H1 (cell line): ENCODE data around the gene MTCH1. TPM values are rescaled to one million over a fixed set of nuclear protein-coding genes. Genes with fewer than 3 reads are reported as not detected.
A peak's percentile ranks its signal among the peaks of the same experiment; 100 is the strongest.

ENCODE experiments used
- CTCF ChIA-PET: fragments of 300-600 bp; sonication (Branson Sonifier 250); formaldehyde crosslinking; loops from one replicate; lab custom pipeline; 2021; ENCODE audit not compliant: partially characterized antibody; lab: Charles Lee
- POLR2A ChIA-PET: fragments of 300-600 bp; sonication (Branson Sonifier 250); formaldehyde crosslinking; loops from one replicate; lab custom pipeline; 2021; ENCODE audit warnings: inconsistent platforms; ENCODE audit not compliant: partially characterized antibody; lab: Charles Lee
- DNase-seq, 2 experiments: peaks; one replicate each; pipeline versions ENCODE4 v3.0.0 to v3.0.0-alpha.2; 2010 to 2022; ENCODE audit warnings: low spot score in 2 of 2, low read depth in 1 of 2, mixed read lengths in 1 of 2
- FAIRE-seq: peaks from 2 replicates; lab custom pipeline; 2011; peaks lifted over from hg19 to GRCh38; lab: Jason Lieb, UNC
- H2AFZ ChIP-seq: 2 replicates; pipeline ENCODE4 v1.8.1; 2012; ENCODE audit warnings: low read length, inconsistent platforms
- H2AK5ac ChIP-seq: 2 replicates; pipeline ENCODE4 v1.6.1; 2013; ENCODE audit warnings: low read depth, low read length
- H2BK120ac ChIP-seq: replicated peaks from 2 replicates; pipeline ENCODE3; 2013; ENCODE audit warnings: low read depth, low read length, inconsistent platforms
- H2BK12ac ChIP-seq: 2 replicates; pipeline ENCODE4 v1.6.1; 2013; ENCODE audit warnings: low read depth, low read length
- H2BK15ac ChIP-seq: 2 replicates; pipeline ENCODE4 v1.6.1; 2013; ENCODE audit warnings: low read length
- H2BK20ac ChIP-seq: 2 replicates; pipeline ENCODE4 v1.6.1; 2013; ENCODE audit warnings: low read length
- H2BK5ac ChIP-seq: 2 replicates; pipeline ENCODE4 v1.6.1; 2013; ENCODE audit warnings: low read depth, low read length
- H3K14ac ChIP-seq: 2 replicates; pipeline ENCODE4 v1.6.1; 2013; ENCODE audit warnings: inconsistent platforms; ENCODE audit not compliant: insufficient read length
- H3K18ac ChIP-seq: 2 replicates; pipeline ENCODE4 v1.6.1; 2013; ENCODE audit warnings: low read length; ENCODE audit errors: extremely low read depth
- H3K23ac ChIP-seq: 2 replicates; pipeline ENCODE4 v1.6.1; 2013; ENCODE audit warnings: inconsistent platforms; ENCODE audit not compliant: insufficient read length
- H3K23me2 ChIP-seq: 2 replicates; pipeline ENCODE4 v1.6.1; 2013; ENCODE audit warnings: low read depth, low read length
- H3K27ac ChIP-seq: 2 replicates; pipeline ENCODE4 v1.6.1; 2011; ENCODE audit warnings: low read depth, low read length, inconsistent platforms
- H3K27me3 ChIP-seq, 4 experiments: replicated peaks in 1 of 4; 1 replicate in 1 of 4; 2 replicates in 3 of 4; pipeline versions ENCODE4 v1.6.1 to v1.8.1; 2011 to 2013; ENCODE audit warnings: low read length in 3 of 4, mild to moderate bottlenecking in 3 of 4, inconsistent platforms in 2 of 4, mixed read lengths in 2 of 4, moderate library complexity in 1 of 4; ENCODE audit not compliant: control insufficient read depth in 3 of 4, insufficient read depth in 3 of 4; ENCODE audit errors: extremely low read depth in 1 of 4
- H3K36me3 ChIP-seq, 4 experiments: 2 replicates each; pipeline versions ENCODE4 v1.6.1 to v1.8.1; 2011 to 2013; ENCODE audit warnings: mild to moderate bottlenecking in 4 of 4, low read length in 3 of 4, moderate library complexity in 2 of 4, control low read depth in 1 of 4, inconsistent platforms in 1 of 4; ENCODE audit not compliant: insufficient read depth in 4 of 4, control insufficient read depth in 2 of 4
- H3K4ac ChIP-seq: replicated peaks from 2 replicates; pipeline ENCODE3; 2013; ENCODE audit warnings: low read length, low read depth, mixed read lengths, inconsistent platforms; ENCODE audit not compliant: insufficient read length
- H3K4me1 ChIP-seq, 4 experiments: replicated peaks in 1 of 4; 1 replicate in 1 of 4; 2 replicates in 3 of 4; pipeline versions ENCODE4 v1.6.1 to v1.8.1; 2011 to 2013; ENCODE audit warnings: low read length in 3 of 4, inconsistent platforms in 2 of 4, mixed read lengths in 1 of 4; ENCODE audit not compliant: insufficient read depth in 4 of 4, control insufficient read depth in 3 of 4
- H3K4me2 ChIP-seq, 2 experiments: 2 replicates each; pipeline versions ENCODE4 v1.6.1 to v1.8.1; 2011 to 2013; ENCODE audit warnings: low read depth in 2 of 2, low read length in 2 of 2, control low read depth in 1 of 2, inconsistent platforms in 1 of 2, mild to moderate bottlenecking in 1 of 2; ENCODE audit not compliant: insufficient read depth in 1 of 2
- H3K4me3 ChIP-seq, 4 experiments: fragments of 200-600, 300-600 bp in 1 of 4; sonication (generic), shearing (Covaris generic), sonication (Bioruptor Twin) in 1 of 4; 2 replicates each; pipeline versions ENCODE4 v1.5.1 to v1.8.1; 2011 to 2016; ENCODE audit warnings: low read length in 4 of 4, low read depth in 3 of 4, control low read depth in 2 of 4, inconsistent platforms in 2 of 4, mild to moderate bottlenecking in 2 of 4, mixed read lengths in 1 of 4, moderate library complexity in 1 of 4; ENCODE audit not compliant: insufficient read depth in 2 of 4; ENCODE audit errors: extremely low read depth in 1 of 4
- H3K56ac ChIP-seq: replicated peaks from 2 replicates; pipeline ENCODE3; 2013; ENCODE audit warnings: low read depth, mild to moderate bottlenecking, mixed read lengths, low read length, inconsistent platforms; ENCODE audit not compliant: insufficient read length
- H3K79me1 ChIP-seq: 2 replicates; pipeline ENCODE4 v1.6.1; 2013; ENCODE audit warnings: low read depth, low read length, control low read depth
- H3K79me2 ChIP-seq, 2 experiments: 2 replicates each; pipeline versions ENCODE4 v1.6.1 to v1.8.1; 2012 to 2013; ENCODE audit warnings: low read length in 2 of 2, mild to moderate bottlenecking in 2 of 2, inconsistent platforms in 1 of 2; ENCODE audit not compliant: insufficient read depth in 2 of 2, control insufficient read depth in 1 of 2
- H3K9ac ChIP-seq, 4 experiments: replicated peaks in 1 of 4; 1 replicate in 1 of 4; 2 replicates in 3 of 4; pipeline versions ENCODE4 v1.6.1 to v1.8.1; 2011 to 2013; ENCODE audit warnings: low read depth in 3 of 4, low read length in 3 of 4, control low read depth in 2 of 4, mild to moderate bottlenecking in 2 of 4, moderate library complexity in 2 of 4, inconsistent platforms in 1 of 4; ENCODE audit errors: extremely low read depth in 1 of 4
- H3K9me3 ChIP-seq, 2 experiments: 2 replicates each; pipeline versions ENCODE4 v1.6.1 to v1.8.1; 2012 to 2013; ENCODE audit warnings: mild to moderate bottlenecking in 2 of 2, moderate library complexity in 2 of 2, control low read depth in 1 of 2, inconsistent platforms in 1 of 2, low read depth in 1 of 2, low read length in 1 of 2, mixed read lengths in 1 of 2; ENCODE audit not compliant: insufficient read depth in 2 of 2
- H4K20me1 ChIP-seq, 2 experiments: replicated peaks in 1 of 2; 2 replicates each; pipeline versions ENCODE3 to v1.8.1; 2011 to 2013; ENCODE audit warnings: inconsistent platforms in 2 of 2, low read length in 2 of 2, mild to moderate bottlenecking in 1 of 2; ENCODE audit not compliant: insufficient read depth in 2 of 2, control insufficient read depth in 1 of 2
- H4K5ac ChIP-seq: 2 replicates; pipeline ENCODE4 v1.6.1; 2013; ENCODE audit warnings: low read length, low read depth, mixed read lengths, inconsistent platforms; ENCODE audit not compliant: insufficient read length
- H4K8ac ChIP-seq: 2 replicates; pipeline ENCODE4 v1.8.0; 2013; ENCODE audit warnings: mild to moderate bottlenecking, moderate library complexity, low read length, inconsistent platforms; ENCODE audit not compliant: insufficient read depth; ENCODE audit errors: extremely low read depth
- H4K91ac ChIP-seq: replicated peaks from 2 replicates; pipeline ENCODE3; 2013; ENCODE audit warnings: low read length, mixed read lengths, inconsistent platforms; ENCODE audit not compliant: insufficient read length
- ATF3 ChIP-seq: IDR thresholded peaks from 2 replicates; pipeline ENCODE4 v1.6.1; 2011; ENCODE audit warnings: low read depth, mild to moderate bottlenecking, low read length; ENCODE audit not compliant: insufficient read depth
- TEAD4 ChIP-seq: IDR thresholded peaks from 2 replicates; pipeline ENCODE4 v1.6.1; 2012; ENCODE audit warnings: low read depth, low read length, inconsistent platforms, mixed read lengths
- ZNF274 ChIP-seq: IDR thresholded peaks from 2 replicates; pipeline ENCODE4 v1.7.0; 2012; ENCODE audit warnings: low read length, borderline replicate concordance; ENCODE audit errors: extremely low read depth
- WGBS, 2 experiments: shearing (Covaris generic) in 1 of 2; methylation state at CpG; one replicate each; pipeline versions ENCODE4 v1.1.6 to v1.1.7; 2013 to 2015; ENCODE audit warnings: low lambda C conversion rate in 2 of 2, mixed read lengths in 2 of 2, inconsistent platforms in 1 of 2, low coverage in 1 of 2, missing lambda C conversion rate in 1 of 2; ENCODE audit not compliant: insufficient replicate concordance in 2 of 2, insufficient coverage in 1 of 2, insufficient read length in 1 of 2; ENCODE audit errors: extremely low coverage in 1 of 2, missing lambda C conversion rate in 1 of 2; 5-methylcytosine and 5-hydroxymethylcytosine counted together
- polyA plus RNA-seq, 7 experiments: library from polyadenylated mRNA; depleted of rRNA in 3 of 7; stranded (reverse) in 5 of 7; unstranded in 2 of 7; fragments of >200 nt in 5 of 7; fragments of 200-250 nt in 2 of 7; gene quantifications; 1 replicate in 5 of 7; 2 replicates in 1 of 7; 4 replicates in 1 of 7; pipeline versions ENCODE4 v1.2.1 to v1.2.3, GENCODE V29; 2011 to 2013; ENCODE audit warnings: missing spikeins in 2 of 7, mixed read lengths in 2 of 7
- total RNA-seq: library from RNA; stranded (reverse); fragmentation: NEBNext Ultra II Directional; extraction: Animal tissue kit (Norgen Biotek cat#: 25700); gene quantifications from 2 replicates; pipeline ENCODE4 v1.2.1, GENCODE V29; 2021

MTCH1 gene
- total and polyA plus RNA-seq, 2 of the 8 experiments (the other 6 are each of a cell fraction or from before 2014, with no cell fraction given): 169 to 214 TPM

DNA sequence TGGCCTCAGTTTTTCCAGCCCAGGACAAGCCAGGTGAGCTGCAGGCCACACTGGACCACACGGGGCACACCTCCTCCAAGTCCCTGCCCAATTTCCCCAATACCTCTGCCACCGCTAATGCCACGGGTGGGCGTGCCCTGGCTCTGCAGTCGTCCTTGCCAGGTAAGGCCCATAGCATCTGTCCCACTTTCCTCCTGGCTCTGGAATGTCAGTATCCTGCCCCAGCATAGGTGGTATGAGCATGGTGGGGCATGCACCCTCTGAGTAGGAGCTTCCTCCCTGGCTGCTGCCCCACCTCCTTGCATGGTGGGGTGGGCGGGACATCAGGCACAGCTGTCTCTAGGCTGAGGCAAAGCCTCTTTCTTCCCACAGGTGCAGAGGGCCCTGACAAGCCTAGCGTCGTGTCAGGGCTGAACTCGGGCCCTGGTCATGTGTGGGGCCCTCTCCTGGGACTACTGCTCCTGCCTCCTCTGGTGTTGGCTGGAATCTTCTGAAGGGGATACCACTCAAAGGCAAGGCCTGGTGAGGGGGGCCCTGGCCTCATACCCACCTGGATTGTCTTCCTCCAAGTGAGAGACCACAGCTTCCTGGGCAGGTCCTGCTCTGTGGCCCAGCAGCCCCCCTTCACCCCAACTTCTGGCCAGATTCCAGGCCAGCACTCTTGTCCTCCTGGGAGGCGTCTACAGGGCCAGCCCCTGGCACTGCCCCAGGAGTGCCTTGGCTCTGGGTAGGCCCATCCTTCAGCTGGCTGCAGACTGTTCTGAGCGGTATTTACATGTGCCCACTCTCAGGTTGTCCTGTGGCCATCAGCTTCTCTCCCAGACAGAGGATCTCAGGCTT, 22.3 kb downstream of the MTCH1 start:
- Histone ChIP-seq H3K27me3 (no peaks in the 10 kb centered on the region), H2AFZ (no peak overlapping the region; the same call in 1 of the 2 replicates), H2BK120ac (no peak overlapping the region), H3K14ac (no peak overlapping the region), H3K4me2 (0 out of 4 replicates have a peak overlapping the region, but pooled peaks of 1 of the 2 experiments have one; percentile 10), H3K23me2 (no peaks in the 10 kb centered on the region), H4K5ac (no peak overlapping the region), H3K36me3 (peaks cover 0 to 15% (median 9%) of the 10 kb centered on the region in 4 experiments; a peak in 6 of 8 replicates), H4K8ac (peak overlapping the region; percentile 57), H3K18ac (no peak overlapping the region), H2BK15ac (0 out of 2 replicates have a peak overlapping the region, but pooled peaks have one; percentile 36), H2BK12ac (peak overlapping the region; percentile 30; the same call in 1 of the 2 replicates), H3K9ac (no peak overlapping the region; a peak in 3 of 7 replicates), H3K9me3 (no peaks in the 10 kb centered on the region), H3K27ac (no peak overlapping the region; the same call in 1 of the 2 replicates), H4K20me1 (peaks cover 0 to 4% of the 10 kb centered on the region in 2 experiments), H3K4ac (no peak overlapping the region), H3K79me1 (no peaks in the 10 kb centered on the region), H4K91ac (peak overlapping the region; percentile 78), H3K4me3 (no peak overlapping the region), H2AK5ac (0 out of 2 replicates have a peak overlapping the region, but pooled peaks have one; percentile 19), H2BK5ac (peak overlapping the region; percentile 44; the same call in 1 of the 2 replicates), H2BK20ac (no peak overlapping the region), H3K56ac (no peak overlapping the region), H3K79me2 (no peaks in the 10 kb centered on the region), H3K4me1 (peaks cover 0 to 8% (median 5%) of the 10 kb centered on the region in 4 experiments; a peak in 5 of 7 replicates), H3K23ac (no peak overlapping the region)
- peak in 1 of 2 experiments; percentile 62 for DNase-seq
- TF ChIP-seq ATF3 (no peak), ZNF274 (no peak), TEAD4 (0 out of 2 replicates have a peak, but pooled peaks have one; percentile 8)
- CTCF ChIA-PET: interaction anchor here (0.6 to 2.9 kb wide), 16 partner anchors 9 to 205 kb away, joined by 3 to 12 read pairs (median 4); partner anchors contain the start of gene PI16
- POLR2A ChIA-PET: interaction anchor here (0.8 to 2.3 kb wide), 2 partner anchors 22 to 50 kb away, joined by 4 to 8 read pairs; partner anchors contain the start of gene MTCH1
- 80% methylated on average over 11 of the region's 11 CpGs; no CpG with 5 or more reads in 1 of the 2 experiments for WGBS, 2 experiments
- no peak for FAIRE-seq
